Measurements from ENCODE around the gene IRX4.

The IRX4 gene

GRCh38 chr5:1912951-1913565 is 30.3 kb upstream of the IRX4 start:
- no peak for DNase-seq

GRCh38 chr5:1911773-1912235 is 29.1 kb upstream of the IRX4 start:
- no peak for DNase-seq

- no peak for DNase-seq
These were observed 28.4 kb upstream of the IRX4 start for GRCh38 chr5:1910861-1911772.

GRCh38 chr5:1910081-1910760 is 27.5 kb upstream of the IRX4 start:
- no peak for DNase-seq

- DNase-seq = no peak
These were observed 26.7 kb upstream of the IRX4 start for GRCh38 chr5:1909346-1909985.

- no peak for DNase-seq
These were observed 26.2 kb upstream of the IRX4 start for GRCh38 chr5:1908931-1909330.

- no peak for DNase-seq
These were observed 24.9 kb upstream of the IRX4 start for GRCh38 chr5:1907616-1908015.

- DNase-seq = no peak
These were observed 22.4 kb upstream of the IRX4 start for GRCh38 chr5:1905108-1905507.

GRCh38 chr5:1901983-1902382 is 19.3 kb upstream of the IRX4 start:
- DNase-seq = no peak

GRCh38 chr5:1901061-1901460 is 18.3 kb upstream of the IRX4 start:
- DNase-seq = no peak

GRCh38 chr5:1899201-1899600 is 16.5 kb upstream of the IRX4 start:
- DNase-seq = no peak

GRCh38 chr5:1897816-1898450 is 15.2 kb upstream of the IRX4 start:
- no peak for DNase-seq

GRCh38 chr5:1897386-1897785 is 14.7 kb upstream of the IRX4 start:
- DNase-seq = no peak

- DNase-seq = no peak
These were observed 14.1 kb upstream of the IRX4 start for GRCh38 chr5:1896602-1897376.

GRCh38 chr5:1895739-1896420 is 13.2 kb upstream of the IRX4 start:
- no peak for DNase-seq

- DNase-seq = no peak
These were observed 11.5 kb upstream of the IRX4 start for GRCh38 chr5:1894243-1894642.

- DNase-seq = no peak
These were observed 11.0 kb upstream of the IRX4 start for GRCh38 chr5:1893754-1894153.

GRCh38 chr5:1892685-1893445 is 10.1 kb upstream of the IRX4 start:
- DNase-seq = no peak

GRCh38 chr5:1892211-1892610 is 9.5 kb upstream of the IRX4 start:
- no peak for DNase-seq

- no peak for DNase-seq
These were observed 8.7 kb upstream of the IRX4 start for GRCh38 chr5:1891391-1891790.

GRCh38 chr5:1890296-1890695 is 7.6 kb upstream of the IRX4 start:
- no peak for DNase-seq

Data from NCI-H446 (cell line).